GM18517 (cell line): ENCODE data around the gene TMEM191C.
"Not testable (repeated sequence)": the region's sequence is repeated elsewhere in the genome, so short reads cannot be mapped to it uniquely, and the experiment has no call there.

Source experiments
- ATAC-seq: cut with Tn5 transposase; IDR thresholded peaks from one replicate; pipeline ENCODE4 v1.9.1; 2021; ENCODE audit warnings: mild to moderate bottlenecking, moderate library complexity; ENCODE audit not compliant: unreplicated experiment

Gene TMEM191C

GRCh38 chr22:21467337-21468193 is at the start of gene TMEM191C:
TMEM191C (plus strand) TSS chr22:21467387; CDS start chr22:21467460, 73 bp downstream.
- ATAC-seq = peak; percentile 23

- ATAC-seq = not testable (repeated sequence)
Measured at GRCh38 chr22:21417853-21418252, 49.3 kb upstream of the TMEM191C start.

- ATAC-seq = not testable (repeated sequence)
Measured at GRCh38 chr22:21418974-21419638, 48.1 kb upstream of the TMEM191C start.

GRCh38 chr22:21420180-21420763 is 46.9 kb upstream of the TMEM191C start:
- ATAC-seq = not testable (repeated sequence)

GRCh38 chr22:21424084-21424709 is 43.0 kb upstream of the TMEM191C start:
- ATAC-seq = not testable (repeated sequence)

GRCh38 chr22:21434378-21435233 is 32.6 kb upstream of the TMEM191C start:
- ATAC-seq = not testable (repeated sequence)

- not testable (repeated sequence) for ATAC-seq
Measured at GRCh38 chr22:21435998-21436810, 31.0 kb upstream of the TMEM191C start.

GRCh38 chr22:21438013-21438412 is 29.2 kb upstream of the TMEM191C start:
- ATAC-seq = not testable (repeated sequence)

GRCh38 chr22:21440018-21440636 is 27.1 kb upstream of the TMEM191C start:
- not testable (repeated sequence) for ATAC-seq

GRCh38 chr22:21440676-21441075 is 26.5 kb upstream of the TMEM191C start:
- ATAC-seq = not testable (repeated sequence)

- ATAC-seq = not testable (repeated sequence)
Measured at GRCh38 chr22:21441170-21441569, 26.0 kb upstream of the TMEM191C start.

GRCh38 chr22:21442123-21442522 is 25.1 kb upstream of the TMEM191C start:
- ATAC-seq = not testable (repeated sequence)

GRCh38 chr22:21442646-21443045 is 24.5 kb upstream of the TMEM191C start:
- ATAC-seq = not testable (repeated sequence)

- ATAC-seq = no peak
Measured at GRCh38 chr22:21443057-21443734, 24.0 kb upstream of the TMEM191C start.

GRCh38 chr22:21443735-21444421 is 23.3 kb upstream of the TMEM191C start:
- ATAC-seq = no peak

- no peak for ATAC-seq
Measured at GRCh38 chr22:21444701-21445436, 22.3 kb upstream of the TMEM191C start.
